HEK293T (cell line): ENCODE data around the gene CDK14.
A peak's percentile ranks its signal among the peaks of the same experiment; 100 is the strongest.
"Not testable (repeated sequence)": the region's sequence is repeated elsewhere in the genome, so short reads cannot be mapped to it uniquely, and the experiment has no call there.

Experiments used
- CTCF ChIA-PET: fragments of 350-600 bp; formaldehyde crosslinking; extraction: SDS; loops from one replicate; lab custom pipeline; 2021; ENCODE audit warnings: antibody characterized with exemption, inconsistent platforms; lab: Yijun Ruan, JAX
- POLR2A ChIA-PET: fragments of 350-600 bp; formaldehyde crosslinking; extraction: SDS; loops from one replicate; lab custom pipeline; 2020; ENCODE audit warnings: antibody characterized with exemption, inconsistent platforms; lab: Yijun Ruan, JAX
- DNase-seq: peaks from one replicate; pipeline ENCODE4 v3.0.0; 2012; ENCODE audit warnings: mixed read lengths; ENCODE audit errors: extremely low spot score
- ARNT ChIP-seq: fragments of 450-650 bp; IDR thresholded peaks from 2 replicates; pipeline ENCODE4 v1.6.1; 2017; ENCODE audit warnings: mild to moderate bottlenecking
- BHLHE40 ChIP-seq: fragments of 450-650 bp; IDR thresholded peaks from 2 replicates; pipeline ENCODE4 v1.6.1; 2016; ENCODE audit warnings: mild to moderate bottlenecking, moderate library complexity, borderline replicate concordance
- CTBP1 ChIP-seq: fragments of 450-650 bp; IDR thresholded peaks from 2 replicates; pipeline ENCODE4 v1.6.1; 2016; ENCODE audit warnings: borderline replicate concordance
- ELF4 ChIP-seq: fragments of 450-650 bp; IDR thresholded peaks from 2 replicates; pipeline ENCODE4 v1.6.1; 2017; ENCODE audit warnings: antibody characterized with exemption
- FOXA1 ChIP-seq: fragments of 450-650 bp; IDR thresholded peaks from 2 replicates; pipeline ENCODE4 v1.6.1; 2016; ENCODE audit warnings: mild to moderate bottlenecking
- FOXK2 ChIP-seq: fragments of 450-650 bp; IDR thresholded peaks from 2 replicates; pipeline ENCODE4 v1.6.1; 2016; ENCODE audit warnings: mild to moderate bottlenecking
- FOXM1 ChIP-seq: fragments of 450-650 bp; IDR thresholded peaks from 2 replicates; pipeline ENCODE4 v1.6.1; 2017; ENCODE audit warnings: mild to moderate bottlenecking, borderline replicate concordance
- HDGF ChIP-seq: fragments of 450-650 bp; IDR thresholded peaks from 2 replicates; pipeline ENCODE4 v1.6.1; 2017; ENCODE audit warnings: antibody characterized with exemption, borderline replicate concordance
- L3MBTL2 ChIP-seq: fragments of 450-650 bp; conservative IDR thresholded peaks from 2 replicates; pipeline ENCODE4 v1.6.1; 2016; ENCODE audit warnings: mild to moderate bottlenecking
- LEF1 ChIP-seq: fragments of 450-650 bp; IDR thresholded peaks from 2 replicates; pipeline ENCODE4 v1.6.1; 2017; ENCODE audit warnings: mild to moderate bottlenecking, borderline replicate concordance
- NFRKB ChIP-seq: fragments of 450-650 bp; IDR thresholded peaks from 2 replicates; pipeline ENCODE4 v1.6.1; 2016; ENCODE audit warnings: mild to moderate bottlenecking, moderate library complexity
- SP1 ChIP-seq: fragments of 450-650 bp; IDR thresholded peaks from 2 replicates; pipeline ENCODE4 v1.6.1; 2017
- SUZ12 ChIP-seq: fragments of 450-650 bp; IDR thresholded peaks from 2 replicates; pipeline ENCODE4 v1.6.1; 2016; ENCODE audit warnings: mild to moderate bottlenecking
- TARDBP ChIP-seq: fragments of 450-650 bp; IDR thresholded peaks from 2 replicates; pipeline ENCODE4 v1.6.1; 2016
- ZNF384 ChIP-seq: fragments of 450-650 bp; IDR thresholded peaks from 2 replicates; pipeline ENCODE4 v1.6.1; 2016
- TF ChIP-seq, protein P1 (sequence below): fragments of 450-650 bp; IDR thresholded peaks from 2 replicates; pipeline ENCODE4 v1.6.1; 2016

Gene CDK14

GRCh38 chr7:90749262-90749661 is 153.1 kb downstream of the CDK14 start:
- no peak for DNase-seq
- ChIA-PET POLR2A (no interaction called here), CTCF (interaction anchor here (1.7 kb wide), 1 partner anchor 11 kb away, joined by 4 read pairs; no protein-coding TSS in a partner anchor)
- TF ChIP-seq, protein P1, sequence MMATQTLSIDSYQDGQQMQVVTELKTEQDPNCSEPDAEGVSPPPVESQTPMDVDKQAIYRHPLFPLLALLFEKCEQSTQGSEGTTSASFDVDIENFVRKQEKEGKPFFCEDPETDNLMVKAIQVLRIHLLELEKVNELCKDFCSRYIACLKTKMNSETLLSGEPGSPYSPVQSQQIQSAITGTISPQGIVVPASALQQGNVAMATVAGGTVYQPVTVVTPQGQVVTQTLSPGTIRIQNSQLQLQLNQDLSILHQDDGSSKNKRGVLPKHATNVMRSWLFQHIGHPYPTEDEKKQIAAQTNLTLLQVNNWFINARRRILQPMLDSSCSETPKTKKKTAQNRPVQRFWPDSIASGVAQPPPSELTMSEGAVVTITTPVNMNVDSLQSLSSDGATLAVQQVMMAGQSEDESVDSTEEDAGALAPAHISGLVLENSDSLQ: no peak
- TF ChIP-seq L3MBTL2 (no peak), FOXK2 (no peak), FOXM1 (no peak), SP1 (no peak), CTBP1 (no peak), TARDBP (no peak), FOXA1 (no peak), ZNF384 (no peak), ELF4 (no peak), ARNT (no peak), LEF1 (no peak), SUZ12 (no peak), NFRKB (no peak), BHLHE40 (no peak), HDGF (no peak)

- CTCF ChIA-PET: interaction anchor here (1.7 kb wide), 1 partner anchor 10 kb away, joined by 4 read pairs; no protein-coding TSS in a partner anchor
Observed at GRCh38 chr7:90749774-90750173, 153.7 kb downstream of the CDK14 start.

GRCh38 chr7:90751595-90751994 is 155.5 kb downstream of the CDK14 start:
- no peak for TF ChIP-seq ELF4
- TF ChIP-seq, protein P1: no peak
- no peak for TF ChIP-seq ARNT
- TF ChIP-seq LEF1: no peak
- POLR2A ChIA-PET: no interaction called here
- no peak for DNase-seq
- CTCF ChIA-PET: no interaction called here

More at GRCh38 chr7:90749774-90750173, 153.7 kb downstream of the CDK14 start:
- POLR2A ChIA-PET: no interaction called here
- DNase-seq: peak; percentile 11
- TF ChIP-seq NFRKB: no peak
- no peak for TF ChIP-seq L3MBTL2
- TF ChIP-seq ZNF384: no peak
- TF ChIP-seq BHLHE40: no peak
- TF ChIP-seq, protein P1: no peak
- no peak for TF ChIP-seq FOXA1
- no peak for TF ChIP-seq SUZ12
- TF ChIP-seq ELF4: no peak
- TF ChIP-seq TARDBP: no peak
- no peak for TF ChIP-seq ARNT
- TF ChIP-seq CTBP1: no peak
- no peak for TF ChIP-seq SP1
- TF ChIP-seq FOXM1: no peak
- TF ChIP-seq HDGF: no peak

GRCh38 chr7:90752051-90752450 is 155.9 kb downstream of the CDK14 start:
- ChIA-PET CTCF (no interaction called here), POLR2A (no interaction called here)
- TF ChIP-seq SP1 (no peak), LEF1 (no peak), ARNT (no peak), ELF4 (no peak)
- no peak for DNase-seq

GRCh38 chr7:90755041-90755440 is 158.9 kb downstream of the CDK14 start:
- ChIA-PET CTCF (no interaction called here), POLR2A (no interaction called here)
- no peak for DNase-seq
- no peak for TF ChIP-seq FOXK2
- no peak for TF ChIP-seq ELF4
- TF ChIP-seq, protein P1: no peak
- no peak for TF ChIP-seq TARDBP
- no peak for TF ChIP-seq HDGF
- TF ChIP-seq BHLHE40: no peak
- TF ChIP-seq NFRKB: no peak
- TF ChIP-seq ARNT: no peak
- TF ChIP-seq ZNF384: no peak

DNA sequence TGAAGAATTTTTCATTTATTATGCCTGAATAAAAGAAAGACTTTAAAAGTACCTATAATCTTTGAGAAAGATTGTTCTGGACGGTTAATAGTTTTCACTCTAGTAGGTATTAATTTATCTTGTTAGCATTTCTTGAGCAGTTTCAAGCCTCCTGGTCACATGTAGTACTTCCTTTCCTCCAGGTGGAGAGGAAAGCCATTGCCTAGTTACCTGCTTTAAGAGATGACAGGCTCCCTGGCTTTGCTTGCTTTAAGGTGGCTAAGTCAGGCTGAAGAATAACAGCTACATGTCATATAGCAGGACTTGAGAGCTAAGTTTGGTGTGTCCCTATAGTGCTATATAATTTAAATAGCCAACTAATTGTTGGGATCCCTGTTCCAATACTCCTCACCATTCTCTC is 160.2 kb downstream of the CDK14 start:
- CTCF ChIA-PET: no interaction called here

DNA sequence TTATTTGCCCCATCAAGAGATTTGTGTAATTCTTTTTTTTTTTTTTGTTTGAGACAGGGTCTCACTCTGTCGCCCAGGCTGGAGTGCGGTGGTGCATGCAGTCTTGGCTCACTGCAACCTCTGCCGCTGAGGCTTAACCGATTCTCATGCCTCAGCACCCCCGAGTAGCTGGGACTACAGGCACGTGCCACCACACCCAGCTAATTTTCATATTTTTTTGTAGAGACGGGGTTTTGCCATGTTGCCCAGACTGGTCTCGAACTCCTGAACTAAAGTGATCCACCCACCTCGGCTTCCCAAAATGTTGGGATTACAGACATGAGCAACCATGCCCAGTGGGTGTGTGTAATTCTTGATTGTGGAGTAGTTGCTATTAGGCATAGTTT is 161.4 kb downstream of the CDK14 start:
- CTCF ChIA-PET, DNase-seq, POLR2A ChIA-PET: not testable (repeated sequence)

More for the DNA sequence above, 160.2 kb downstream of the CDK14 start:
- TF ChIP-seq FOXK2 (no peak), FOXA1 (no peak)
- TF ChIP-seq, protein P1: no peak
- POLR2A ChIA-PET: no interaction called here
- DNase-seq: no peak
